Keratinocyte (primary cell): ENCODE results near the gene ALG12.

ENCODE experiments used
- CTCF ChIP-seq, 3 experiments: IDR thresholded peaks in 1 of 3; conservative IDR thresholded peaks in 1 of 3; optimal IDR thresholded peaks in 1 of 3; 2 replicates in 2 of 3; 3 replicates in 1 of 3; pipeline versions ENCODE3 to v1.5.1; 2011; ENCODE audit warnings: low read length in 3 of 3, mild to moderate bottlenecking in 3 of 3, moderate library complexity in 2 of 3, control low read depth in 1 of 3, inconsistent platforms in 1 of 3; ENCODE audit not compliant: insufficient read depth in 2 of 3; ENCODE audit errors: extremely low read depth in 1 of 3
- EZH2 ChIP-seq: IDR thresholded peaks from one replicate; pipeline ENCODE4 v1.6.1; 2012; ENCODE audit warnings: inconsistent platforms, mild to moderate bottlenecking, low read length, moderate library complexity

- TF ChIP-seq CTCF (optimal IDR thresholded peaks at IDR 0.05 in 1 of 3, IDR thresholded peaks at IDR 0.05 in 1 of 3, conservative IDR thresholded peaks at IDR 0.05 in 1 of 3; ENCODE audit: extremely low read depth in 1 of 3, insufficient read depth in 2 of 3, low read length in 3 of 3) (no peak), EZH2 (no peak)
Observed at GRCh38 chr22:49954991-49955580, 36.8 kb upstream of the ALG12 start.
